SH-SY5Y (cell line): ENCODE results near the gene MALAT1.

Experiments
- GATA2 ChIP-seq: IDR thresholded peaks from 2 replicates; pipeline ENCODE4 v1.6.1; 2011; ENCODE audit warnings: mild to moderate bottlenecking, low read depth, low read length
- GATA3 ChIP-seq: IDR thresholded peaks from 2 replicates; pipeline ENCODE4 v1.6.1; 2011; ENCODE audit warnings: low read depth, mild to moderate bottlenecking, low read length, moderate library complexity

- no peak for TF ChIP-seq GATA2
- TF ChIP-seq GATA3 = no peak
These were observed 1.7 kb downstream of the MALAT1 start for GRCh38 chr11:65500387-65501185.
